GM20431 (cell line): ENCODE results near the gene ASTE1.
"Not testable (repeated sequence)": the region's sequence is repeated elsewhere in the genome, so short reads cannot be mapped to it uniquely, and the experiment has no call there.

Source experiments
- in situ Hi-C: fragments of 300-500 bp; cut with MseI, MboI; formaldehyde crosslinking; loops from one replicate; pipeline ENCODE4 v1.15.0; 2020; ENCODE audit warnings: low sequenced_read_pairs; ENCODE audit not compliant: unreplicated experiment

Gene ASTE1

GRCh38 chr3:131020122-131020693 lies 6.4 kb downstream of the ASTE1 start:
- in situ Hi-C loops: no loop called here

GRCh38 chr3:131018970-131019369 lies 7.7 kb downstream of the ASTE1 start:
- in situ Hi-C loops: no loop called here

- in situ Hi-C loops: no loop called here
These were observed 16.9 kb downstream of the ASTE1 start for GRCh38 chr3:131009698-131010097.

GRCh38 chr3:131008326-131008725 lies 18.3 kb downstream of the ASTE1 start:
- in situ Hi-C loops: no loop called here

- in situ Hi-C loops: no loop called here
These were observed 18.8 kb downstream of the ASTE1 start for GRCh38 chr3:131007782-131008181.

GRCh38 chr3:131007256-131007655 lies 19.4 kb downstream of the ASTE1 start:
- in situ Hi-C loops: no loop called here

- in situ Hi-C loops: no loop called here
These were observed 22.0 kb downstream of the ASTE1 start for GRCh38 chr3:131004603-131005002.

- in situ Hi-C loops: no loop called here
These were observed 25.6 kb downstream of the ASTE1 start for GRCh38 chr3:131001071-131001470.

GRCh38 chr3:130997289-130997688 lies 29.3 kb downstream of the ASTE1 start:
- in situ Hi-C loops: no loop called here

GRCh38 chr3:130992344-130992743 lies 34.3 kb downstream of the ASTE1 start:
- in situ Hi-C loops: no loop called here

- in situ Hi-C loops: no loop called here
These were observed 35.5 kb downstream of the ASTE1 start for GRCh38 chr3:130991126-130991525.

GRCh38 chr3:130990282-130990681 lies 36.3 kb downstream of the ASTE1 start:
- in situ Hi-C loops: no loop called here

GRCh38 chr3:130981469-130981868 lies 45.2 kb downstream of the ASTE1 start:
- in situ Hi-C loops: no loop called here

- in situ Hi-C loops: no loop called here
These were observed 47.5 kb downstream of the ASTE1 start for GRCh38 chr3:130979117-130979516.

- in situ Hi-C loops: no loop called here
These were observed 49.9 kb downstream of the ASTE1 start for GRCh38 chr3:130976706-130977105.

- in situ Hi-C loops: no loop called here
These were observed 51.4 kb downstream of the ASTE1 start for GRCh38 chr3:130975251-130975650.

GRCh38 chr3:130974201-130974600 lies 52.4 kb downstream of the ASTE1 start:
- in situ Hi-C loops: no loop called here

- in situ Hi-C loops: no loop called here
These were observed 53.2 kb downstream of the ASTE1 start for GRCh38 chr3:130973406-130973805.

GRCh38 chr3:130972592-130972991 lies 54.0 kb downstream of the ASTE1 start:
- in situ Hi-C loops: not testable (repeated sequence)

- in situ Hi-C loops: no loop called here
These were observed 55.4 kb downstream of the ASTE1 start for GRCh38 chr3:130971208-130971607.

GRCh38 chr3:130969621-130970020 lies 57.0 kb downstream of the ASTE1 start:
- in situ Hi-C loops: no loop called here

GRCh38 chr3:130968221-130968620 lies 58.4 kb downstream of the ASTE1 start:
- in situ Hi-C loops: no loop called here

GRCh38 chr3:130967281-130967680 lies 59.3 kb downstream of the ASTE1 start:
- in situ Hi-C loops: no loop called here
